ENCODE measurements around the gene ZNF26.

- TF ChIP-seq, protein P1, sequence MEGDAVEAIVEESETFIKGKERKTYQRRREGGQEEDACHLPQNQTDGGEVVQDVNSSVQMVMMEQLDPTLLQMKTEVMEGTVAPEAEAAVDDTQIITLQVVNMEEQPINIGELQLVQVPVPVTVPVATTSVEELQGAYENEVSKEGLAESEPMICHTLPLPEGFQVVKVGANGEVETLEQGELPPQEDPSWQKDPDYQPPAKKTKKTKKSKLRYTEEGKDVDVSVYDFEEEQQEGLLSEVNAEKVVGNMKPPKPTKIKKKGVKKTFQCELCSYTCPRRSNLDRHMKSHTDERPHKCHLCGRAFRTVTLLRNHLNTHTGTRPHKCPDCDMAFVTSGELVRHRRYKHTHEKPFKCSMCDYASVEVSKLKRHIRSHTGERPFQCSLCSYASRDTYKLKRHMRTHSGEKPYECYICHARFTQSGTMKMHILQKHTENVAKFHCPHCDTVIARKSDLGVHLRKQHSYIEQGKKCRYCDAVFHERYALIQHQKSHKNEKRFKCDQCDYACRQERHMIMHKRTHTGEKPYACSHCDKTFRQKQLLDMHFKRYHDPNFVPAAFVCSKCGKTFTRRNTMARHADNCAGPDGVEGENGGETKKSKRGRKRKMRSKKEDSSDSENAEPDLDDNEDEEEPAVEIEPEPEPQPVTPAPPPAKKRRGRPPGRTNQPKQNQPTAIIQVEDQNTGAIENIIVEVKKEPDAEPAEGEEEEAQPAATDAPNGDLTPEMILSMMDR (IDR thresholded peaks at IDR 0.05; ENCODE audit: low read depth, low read length), result no peak
- TF ChIP-seq EZH2phosphoT487 (IDR thresholded peaks at IDR 0.05; ENCODE audit: low read depth), result no peak
These were observed 40.8 kb downstream of the ZNF26 start for GRCh38 chr12:133026996-133027395.
